ENCODE results near the gene PKD2L1.

DNA sequence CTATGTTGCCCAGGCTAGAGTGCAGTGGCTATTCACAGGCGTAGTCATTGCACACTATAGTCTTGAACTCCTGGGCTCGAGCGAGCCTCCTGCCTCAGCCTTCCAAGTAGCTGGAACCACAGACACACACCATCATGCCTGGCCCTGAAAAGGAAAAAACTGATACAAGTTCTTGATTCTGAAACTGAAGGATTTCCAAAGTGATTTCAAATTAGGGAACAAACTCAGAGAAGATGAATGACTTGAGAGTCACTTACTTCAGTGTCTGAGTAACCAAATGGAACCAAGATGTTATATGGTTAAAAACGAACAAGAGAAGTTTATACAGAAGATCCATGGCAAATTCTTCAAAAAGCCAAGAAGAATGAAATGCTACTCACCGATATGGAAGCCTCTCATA lies 77.0 kb downstream of the PKD2L1 start:
- TF ChIP-seq SIN3A (IDR thresholded peaks at IDR 0.05; ENCODE audit: borderline replicate concordance, insufficient read depth, low read length) (no peak), POLR2AphosphoS5 (IDR thresholded peaks at IDR 0.05; ENCODE audit: low read depth, low read length) (no peak), TAF1 (IDR thresholded peaks at IDR 0.05; ENCODE audit: borderline replicate concordance, insufficient read depth, low read length) (no peak), FOXP2 (optimal IDR thresholded peaks at IDR 0.05; ENCODE audit: borderline replicate concordance, extremely low read depth, extremely low read length, insufficient read depth) (no peak)
- TF ChIP-seq, protein P1, sequence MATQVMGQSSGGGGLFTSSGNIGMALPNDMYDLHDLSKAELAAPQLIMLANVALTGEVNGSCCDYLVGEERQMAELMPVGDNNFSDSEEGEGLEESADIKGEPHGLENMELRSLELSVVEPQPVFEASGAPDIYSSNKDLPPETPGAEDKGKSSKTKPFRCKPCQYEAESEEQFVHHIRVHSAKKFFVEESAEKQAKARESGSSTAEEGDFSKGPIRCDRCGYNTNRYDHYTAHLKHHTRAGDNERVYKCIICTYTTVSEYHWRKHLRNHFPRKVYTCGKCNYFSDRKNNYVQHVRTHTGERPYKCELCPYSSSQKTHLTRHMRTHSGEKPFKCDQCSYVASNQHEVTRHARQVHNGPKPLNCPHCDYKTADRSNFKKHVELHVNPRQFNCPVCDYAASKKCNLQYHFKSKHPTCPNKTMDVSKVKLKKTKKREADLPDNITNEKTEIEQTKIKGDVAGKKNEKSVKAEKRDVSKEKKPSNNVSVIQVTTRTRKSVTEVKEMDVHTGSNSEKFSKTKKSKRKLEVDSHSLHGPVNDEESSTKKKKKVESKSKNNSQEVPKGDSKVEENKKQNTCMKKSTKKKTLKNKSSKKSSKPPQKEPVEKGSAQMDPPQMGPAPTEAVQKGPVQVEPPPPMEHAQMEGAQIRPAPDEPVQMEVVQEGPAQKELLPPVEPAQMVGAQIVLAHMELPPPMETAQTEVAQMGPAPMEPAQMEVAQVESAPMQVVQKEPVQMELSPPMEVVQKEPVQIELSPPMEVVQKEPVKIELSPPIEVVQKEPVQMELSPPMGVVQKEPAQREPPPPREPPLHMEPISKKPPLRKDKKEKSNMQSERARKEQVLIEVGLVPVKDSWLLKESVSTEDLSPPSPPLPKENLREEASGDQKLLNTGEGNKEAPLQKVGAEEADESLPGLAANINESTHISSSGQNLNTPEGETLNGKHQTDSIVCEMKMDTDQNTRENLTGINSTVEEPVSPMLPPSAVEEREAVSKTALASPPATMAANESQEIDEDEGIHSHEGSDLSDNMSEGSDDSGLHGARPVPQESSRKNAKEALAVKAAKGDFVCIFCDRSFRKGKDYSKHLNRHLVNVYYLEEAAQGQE (IDR thresholded peaks at IDR 0.05; ENCODE audit: insufficient read depth in 1 of 2, low read depth in 2 of 2, low read length in 2 of 2), result no peak

All from PFSK-1 (cell line).